Measurements from ENCODE around the gene CYP4F3. TPM values are rescaled to one million over a fixed set of nuclear protein-coding genes. Genes with fewer than 3 reads are reported as not detected.

CYP4F3 gene
- total RNA-seq, 4 donors from 2014 or later: 0.33 to 0.94 TPM; not detected in 2

- TF ChIP-seq CTCF (IDR thresholded peaks at IDR 0.05; ENCODE audit: low read depth): no peak
Observed at GRCh38 chr19:15614507-15615379, 26.0 kb upstream of the CYP4F3 start, which contains the start of gene CYP4F8. Gene CYP4F8 (plus strand): TSS chr19:15615218. CDS start chr19:15615617, 399 bp downstream.

GRCh38 chr19:15615526-15615925 is 25.2 kb upstream of the CYP4F3 start:
- TF ChIP-seq CTCF (IDR thresholded peaks at IDR 0.05; ENCODE audit: low read depth): no peak

GRCh38 chr19:15616183-15616582 is 24.5 kb upstream of the CYP4F3 start:
- no peak for TF ChIP-seq CTCF (IDR thresholded peaks at IDR 0.05; ENCODE audit: low read depth)

GRCh38 chr19:15616627-15617270 is 23.9 kb upstream of the CYP4F3 start:
- TF ChIP-seq CTCF (IDR thresholded peaks at IDR 0.05; ENCODE audit: low read depth): no peak

GRCh38 chr19:15618321-15618720 is 22.4 kb upstream of the CYP4F3 start:
- TF ChIP-seq CTCF (IDR thresholded peaks at IDR 0.05; ENCODE audit: low read depth): no peak

- no peak for TF ChIP-seq CTCF (IDR thresholded peaks at IDR 0.05; ENCODE audit: low read depth)
Observed at GRCh38 chr19:15621801-15622200, 18.9 kb upstream of the CYP4F3 start.

GRCh38 chr19:15622991-15623390 is 17.7 kb upstream of the CYP4F3 start:
- no peak for TF ChIP-seq CTCF (IDR thresholded peaks at IDR 0.05; ENCODE audit: low read depth)

Data from subcutaneous adipose tissue (tissue), 4 donors.